ENCODE measurements around the gene CPNE5. TPM values are rescaled to one million over a fixed set of nuclear protein-coding genes. Genes with fewer than 3 reads are reported as not detected.

CPNE5 gene
- total and polyA plus RNA-seq, 4 donors = 0.20 to 13.1 (median 7.9) TPM; not detected in 1

DNA sequence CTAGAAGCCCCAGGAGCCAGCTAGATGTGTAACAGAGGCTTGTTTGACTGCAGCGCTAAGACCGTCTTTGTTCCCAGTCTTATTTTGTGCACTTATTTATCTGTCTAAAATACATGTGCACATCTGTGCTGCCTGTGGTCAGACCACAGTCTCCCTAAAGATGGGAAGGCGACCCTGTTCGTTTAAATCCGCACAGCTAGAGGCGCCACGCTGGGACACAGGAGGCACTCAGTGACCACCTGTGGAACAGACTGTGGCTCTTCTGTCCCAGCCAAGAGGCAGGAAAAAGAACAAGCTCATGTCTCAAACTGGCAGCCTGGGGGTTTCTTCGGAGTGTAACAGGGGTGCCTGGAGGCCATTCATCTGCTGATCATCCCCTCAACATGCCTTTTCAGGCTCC, 66.8 kb downstream of the CPNE5 start:
- Histone ChIP-seq H3K4me3 (ENCODE audit: low read length in 2 of 2) (no peak overlapping the region), H3K27me3 (ENCODE audit: control insufficient read depth in 1 of 2, insufficient read depth in 2 of 2, low read length in 1 of 2) (no peaks in the 10 kb centered on the region), H3K9me3 (ENCODE audit: control insufficient read depth, low read length) (no peaks in the 10 kb centered on the region), H3K36me3 (ENCODE audit: control insufficient read depth in 1 of 2, insufficient read depth in 2 of 2, low read length in 1 of 2) (no peaks in the 10 kb centered on the region), H3K4me1 (ENCODE audit: control insufficient read depth in 1 of 2, insufficient read depth in 2 of 2, low read length in 2 of 2) (no peaks in the 10 kb centered on the region), H3K27ac (ENCODE audit: low read depth in 1 of 2, low read length in 2 of 2) (no peak overlapping the region)
- WGBS, 2 donors = 96 to 97% methylated on average over 8 of the region's 8 CpGs
- no peak for DNase-seq
- intact Hi-C loops (cut with DNase I) = no loop called here
- ATAC-seq (ENCODE audit: low FRiP score) = no peak

DNA sequence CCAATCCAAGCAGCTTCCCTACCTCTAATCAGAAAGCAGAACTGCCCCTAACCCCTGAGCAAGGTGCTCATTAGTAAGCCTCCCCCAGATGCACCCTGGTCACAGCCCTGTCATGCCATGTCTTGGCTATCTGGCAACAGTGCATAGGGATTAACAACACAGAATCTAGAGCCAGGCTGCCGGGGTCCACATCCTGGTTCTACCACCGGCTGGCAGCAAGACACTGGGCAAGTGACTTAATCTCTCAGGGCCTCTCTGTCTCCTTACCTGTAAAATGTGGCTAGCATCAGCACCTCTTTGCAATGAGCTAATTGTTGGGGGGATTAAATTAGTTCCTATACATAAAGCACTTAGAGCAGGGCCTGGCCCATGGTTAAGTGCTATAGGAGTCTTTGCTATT, 68.1 kb downstream of the CPNE5 start:
- ATAC-seq (ENCODE audit: low FRiP score) (no peak), DNase-seq (no peak)
- Histone ChIP-seq H3K4me1 (ENCODE audit: control insufficient read depth in 1 of 2, insufficient read depth in 2 of 2, low read length in 2 of 2) (no peaks in the 10 kb centered on the region), H3K27me3 (ENCODE audit: control insufficient read depth in 1 of 2, insufficient read depth in 2 of 2, low read length in 1 of 2) (no peaks in the 10 kb centered on the region), H3K4me3 (ENCODE audit: low read length in 2 of 2) (no peak overlapping the region), H3K36me3 (ENCODE audit: control insufficient read depth in 1 of 2, insufficient read depth in 2 of 2, low read length in 1 of 2) (no peaks in the 10 kb centered on the region), H3K27ac (ENCODE audit: low read depth in 1 of 2, low read length in 2 of 2) (no peak overlapping the region), H3K9me3 (ENCODE audit: control insufficient read depth, low read length) (no peaks in the 10 kb centered on the region)
- intact Hi-C loops (cut with DNase I) = no loop called here
- 95 to 96% methylated on average over 2 of the region's 2 CpGs for WGBS, 2 donors

DNA sequence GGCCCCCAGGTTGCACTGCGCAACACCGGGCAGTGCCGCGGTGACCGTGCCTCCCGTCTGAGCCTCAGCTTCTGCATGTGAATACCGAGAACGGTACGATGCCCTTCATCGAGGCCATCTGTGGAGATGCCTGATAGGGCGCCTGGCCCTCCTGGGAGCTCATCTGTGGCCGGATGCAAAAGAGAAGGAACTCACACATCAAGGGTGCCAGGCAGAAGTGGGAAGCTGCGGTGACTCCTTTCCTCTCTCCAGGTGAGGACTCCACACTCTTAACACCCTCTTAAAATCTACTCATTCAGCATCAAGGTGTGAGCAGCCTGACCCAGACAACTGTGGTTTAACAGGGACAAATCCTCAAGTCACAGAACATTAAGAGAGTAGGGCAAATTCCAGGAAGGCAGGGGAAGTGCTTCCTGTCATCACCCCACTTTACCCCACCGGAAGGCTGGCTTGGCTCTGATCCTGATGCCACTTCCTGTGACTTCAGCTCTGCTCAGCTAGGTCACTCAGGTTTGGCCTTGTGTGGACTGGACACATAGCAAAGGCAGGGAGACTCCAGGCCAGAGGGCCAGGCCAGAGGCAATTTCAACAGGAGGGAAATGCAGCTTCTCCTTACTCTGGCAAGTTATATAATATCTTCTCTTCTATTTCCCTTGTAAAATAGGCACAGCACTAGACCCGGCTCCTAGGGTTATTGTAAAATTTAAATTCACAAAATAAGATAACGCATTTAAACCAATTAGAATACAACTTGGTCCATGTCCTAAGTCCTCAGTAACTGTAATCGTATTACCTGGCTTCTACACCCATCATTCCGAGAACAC, 69.4 kb downstream of the CPNE5 start:
- DNase-seq = no peak
- Histone ChIP-seq H3K36me3 (ENCODE audit: control insufficient read depth in 1 of 2, insufficient read depth in 2 of 2, low read length in 1 of 2) (no peaks in the 10 kb centered on the region), H3K4me3 (ENCODE audit: low read length in 2 of 2) (no peak overlapping the region), H3K27me3 (ENCODE audit: control insufficient read depth in 1 of 2, insufficient read depth in 2 of 2, low read length in 1 of 2) (no peaks in the 10 kb centered on the region), H3K9me3 (ENCODE audit: control insufficient read depth, low read length) (no peaks in the 10 kb centered on the region), H3K4me1 (ENCODE audit: control insufficient read depth in 1 of 2, insufficient read depth in 2 of 2, low read length in 2 of 2) (no peaks in the 10 kb centered on the region), H3K27ac (ENCODE audit: low read depth in 1 of 2, low read length in 2 of 2) (no peak overlapping the region)
- WGBS, 2 donors = 87 to 89% methylated on average over 18 of the region's 18 CpGs
- ATAC-seq (ENCODE audit: low FRiP score) = no peak
- intact Hi-C loops (cut with DNase I) = loop anchor here (5.0 kb wide), 3 partner anchors 82 to 247 kb away; no protein-coding TSS in a partner anchor

DNA sequence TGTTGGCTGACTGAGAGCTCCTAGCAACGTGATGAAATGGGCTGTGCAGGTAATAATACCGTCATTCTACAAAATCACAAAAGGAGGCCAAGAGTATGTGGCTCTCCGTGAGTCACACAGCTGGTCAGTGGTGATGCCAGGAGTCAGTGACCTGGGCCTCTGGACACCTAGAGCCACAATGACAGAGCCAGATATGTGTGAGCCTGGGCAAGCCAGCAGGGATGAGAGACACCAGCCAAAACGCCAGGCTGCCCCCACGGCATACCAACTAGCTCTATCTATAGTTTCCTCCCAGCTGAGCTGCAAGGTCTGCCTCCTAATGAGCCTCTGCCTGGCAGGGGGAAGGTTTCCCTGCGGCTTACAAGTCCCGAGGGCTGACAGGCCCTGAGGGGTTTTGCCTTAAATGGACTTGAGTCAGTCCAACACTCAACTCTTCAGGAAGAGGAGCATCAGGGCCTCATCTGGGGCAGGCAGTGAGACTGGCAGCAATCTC, 70.0 kb downstream of the CPNE5 start:
- intact Hi-C loops (cut with DNase I) = loop anchor here (5.0 kb wide), 3 partner anchors 83 to 248 kb away; no protein-coding TSS in a partner anchor
- no peak for DNase-seq
- Histone ChIP-seq H3K27me3 (ENCODE audit: control insufficient read depth in 1 of 2, insufficient read depth in 2 of 2, low read length in 1 of 2) (no peaks in the 10 kb centered on the region), H3K27ac (ENCODE audit: low read depth in 1 of 2, low read length in 2 of 2) (no peak overlapping the region), H3K4me1 (ENCODE audit: control insufficient read depth in 1 of 2, insufficient read depth in 2 of 2, low read length in 2 of 2) (no peaks in the 10 kb centered on the region), H3K4me3 (ENCODE audit: low read length in 2 of 2) (no peak overlapping the region), H3K36me3 (ENCODE audit: control insufficient read depth in 1 of 2, insufficient read depth in 2 of 2, low read length in 1 of 2) (no peaks in the 10 kb centered on the region), H3K9me3 (ENCODE audit: control insufficient read depth, low read length) (no peaks in the 10 kb centered on the region)
- ATAC-seq (ENCODE audit: low FRiP score) = no peak
- WGBS, 2 donors = 53 to 54% methylated on average over 7 of the region's 7 CpGs

DNA sequence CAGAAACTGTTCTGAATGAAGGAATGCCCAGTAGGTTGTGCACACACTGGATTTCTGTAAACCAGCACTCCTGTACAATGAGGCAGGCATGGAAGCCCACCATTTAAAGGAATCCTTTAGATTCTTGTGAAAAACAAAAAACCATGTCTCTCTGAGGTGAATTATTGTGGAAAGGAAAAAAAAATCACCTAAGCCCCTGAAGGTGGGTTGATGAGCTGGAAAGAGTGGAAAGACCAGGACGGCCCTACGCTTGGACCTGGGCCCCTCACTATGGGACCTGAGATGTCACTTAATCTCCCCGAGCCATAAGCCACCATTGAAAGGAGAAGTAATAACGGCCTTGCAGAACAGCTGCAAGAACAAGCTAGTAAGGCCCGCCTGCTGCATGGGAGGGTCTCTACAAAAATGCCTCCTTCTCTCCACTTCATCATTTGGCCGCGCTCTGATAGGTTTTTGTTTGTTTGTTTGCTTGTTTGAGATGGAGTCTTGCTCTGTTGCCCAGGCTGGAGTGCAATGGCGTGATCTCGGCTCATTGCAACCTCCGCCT, 72.8 kb downstream of the CPNE5 start:
- no peak for ATAC-seq (ENCODE audit: low FRiP score)
- DNase-seq = no peak
- WGBS, 2 donors = 88 to 94% methylated on average over 10 of the region's 10 CpGs
- no peaks in the 10 kb centered on the region for H3K27me3 ChIP-seq (ENCODE audit: control insufficient read depth in 1 of 2, insufficient read depth in 2 of 2, low read length in 1 of 2)
- no peak overlapping the region for H3K27ac ChIP-seq (ENCODE audit: low read depth in 1 of 2, low read length in 2 of 2)
- intact Hi-C loops (cut with DNase I) = loop anchor here (2.0 to 5.0 kb wide), 4 partner anchors 86 to 251 kb away; no protein-coding TSS in a partner anchor
- no peaks in the 10 kb centered on the region for H3K9me3 ChIP-seq (ENCODE audit: control insufficient read depth, low read length)
- no peaks in the 10 kb centered on the region for H3K4me1 ChIP-seq (ENCODE audit: control insufficient read depth in 1 of 2, insufficient read depth in 2 of 2, low read length in 2 of 2)
- H3K4me3 ChIP-seq (ENCODE audit: low read length in 2 of 2) = no peak overlapping the region
- no peaks in the 10 kb centered on the region for H3K36me3 ChIP-seq (ENCODE audit: control insufficient read depth in 1 of 2, insufficient read depth in 2 of 2, low read length in 1 of 2)

DNA sequence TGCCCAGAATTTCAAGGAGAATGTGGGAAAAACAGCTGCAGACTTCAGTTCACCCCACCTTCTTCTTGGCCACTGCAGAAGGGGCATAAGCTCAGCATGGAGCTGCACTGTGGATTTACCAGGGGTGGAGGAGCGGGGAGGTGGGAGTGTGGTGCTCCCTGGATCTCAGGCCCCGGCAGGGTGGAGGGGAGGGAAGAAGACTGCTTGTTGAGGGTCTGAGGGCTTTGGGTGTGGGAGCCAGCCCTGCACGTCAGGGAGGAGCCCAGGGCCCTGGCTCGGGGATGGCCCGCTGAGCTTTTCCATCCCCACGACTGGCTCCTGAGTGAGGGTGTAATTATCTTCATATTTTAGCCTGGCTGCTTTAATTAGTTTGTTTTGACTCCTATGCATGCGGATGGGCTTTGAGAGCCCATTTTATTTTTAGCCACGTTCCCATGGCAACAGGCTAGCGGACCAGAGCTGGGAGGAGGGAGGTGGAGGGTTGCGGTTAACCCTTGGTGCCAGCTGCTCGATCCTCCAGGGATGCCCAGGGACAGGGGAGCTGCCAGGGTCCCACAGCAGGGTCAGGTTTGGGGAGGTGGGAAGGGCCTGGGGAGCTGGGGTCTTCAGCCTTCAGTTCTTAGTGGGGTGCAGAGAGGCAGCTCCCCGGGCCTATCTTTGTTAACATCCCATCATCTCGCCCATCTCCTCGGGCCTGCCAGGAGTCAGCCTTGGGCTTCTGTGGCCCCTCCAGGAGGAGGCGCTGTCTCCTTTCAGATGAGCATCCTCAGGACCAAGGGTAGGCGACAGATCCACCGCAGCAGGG, 73.4 kb downstream of the CPNE5 start:
- intact Hi-C loops (cut with DNase I) = loop anchor here (2.0 to 5.0 kb wide), 5 partner anchors 87 to 253 kb away; no protein-coding TSS in a partner anchor
- peak; percentile 92 for ATAC-seq (ENCODE audit: low FRiP score)
- Histone ChIP-seq H3K27ac (ENCODE audit: low read depth in 1 of 2, low read length in 2 of 2) (no peak overlapping the region), H3K4me3 (ENCODE audit: low read length in 2 of 2) (no peak overlapping the region), H3K36me3 (ENCODE audit: control insufficient read depth in 1 of 2, insufficient read depth in 2 of 2, low read length in 1 of 2) (no peaks in the 10 kb centered on the region), H3K27me3 (ENCODE audit: control insufficient read depth in 1 of 2, insufficient read depth in 2 of 2, low read length in 1 of 2) (no peaks in the 10 kb centered on the region), H3K4me1 (ENCODE audit: control insufficient read depth in 1 of 2, insufficient read depth in 2 of 2, low read length in 2 of 2) (no peaks in the 10 kb centered on the region), H3K9me3 (ENCODE audit: control insufficient read depth, low read length) (no peaks in the 10 kb centered on the region)
- WGBS, 2 donors = 8 to 13% methylated on average over 17 of the region's 17 CpGs
- DNase-seq = peak; percentile 91 to 93

DNA sequence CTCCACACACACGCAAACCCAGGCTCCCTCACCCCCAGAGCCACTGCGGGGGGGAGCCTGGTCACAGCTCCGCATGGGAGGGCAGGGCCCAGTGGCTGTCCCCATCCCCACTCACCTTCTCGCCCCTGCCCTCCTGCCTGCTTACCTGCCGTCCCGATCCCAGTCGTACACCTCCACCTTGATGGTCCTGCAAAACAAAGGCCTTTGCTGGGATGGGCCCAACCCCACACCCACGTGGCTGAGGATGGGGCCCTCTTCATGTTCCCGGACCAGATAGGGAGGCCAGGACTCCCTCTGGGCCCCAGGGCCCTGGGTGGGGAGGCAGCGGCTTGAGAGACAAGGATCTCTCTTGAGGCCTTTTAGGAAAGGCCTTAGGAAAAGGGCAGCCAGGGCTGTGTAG, 74.1 kb downstream of the CPNE5 start:
- Histone ChIP-seq H3K27me3 (ENCODE audit: control insufficient read depth in 1 of 2, insufficient read depth in 2 of 2, low read length in 1 of 2) (no peaks in the 10 kb centered on the region), H3K4me1 (ENCODE audit: control insufficient read depth in 1 of 2, insufficient read depth in 2 of 2, low read length in 2 of 2) (no peaks in the 10 kb centered on the region), H3K36me3 (ENCODE audit: control insufficient read depth in 1 of 2, insufficient read depth in 2 of 2, low read length in 1 of 2) (no peaks in the 10 kb centered on the region), H3K4me3 (ENCODE audit: low read length in 2 of 2) (no peak overlapping the region), H3K9me3 (ENCODE audit: control insufficient read depth, low read length) (no peaks in the 10 kb centered on the region), H3K27ac (ENCODE audit: low read depth in 1 of 2, low read length in 2 of 2) (no peak overlapping the region)
- DNase-seq = no peak
- peak; percentile 23 for ATAC-seq (ENCODE audit: low FRiP score)
- intact Hi-C loops (cut with DNase I) = loop anchor here (2.0 to 5.0 kb wide), 4 partner anchors 87 to 254 kb away; no protein-coding TSS in a partner anchor
- 72% methylated on average over 10 of the region's 10 CpGs for WGBS, 2 donors

DNA sequence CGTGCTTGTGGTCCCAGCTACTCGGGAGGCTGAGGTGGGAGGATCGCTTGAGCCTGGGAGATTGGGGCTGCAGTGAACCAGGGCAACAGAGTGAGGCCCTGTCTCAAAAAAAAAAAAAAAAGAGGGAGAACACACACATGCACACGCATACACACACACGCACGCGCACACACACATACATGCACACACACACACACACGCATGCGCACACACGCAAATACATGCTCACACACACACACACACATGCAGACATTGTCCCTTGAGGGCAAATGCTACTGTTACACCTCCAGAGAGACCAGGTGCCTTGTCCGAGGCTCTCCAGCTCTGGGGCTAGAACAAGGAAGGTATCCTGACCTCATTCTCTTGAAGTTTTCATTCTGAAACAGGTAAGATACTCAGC, 77.1 kb downstream of the CPNE5 start:
- Histone ChIP-seq H3K27ac (ENCODE audit: low read depth in 1 of 2, low read length in 2 of 2) (no peak overlapping the region), H3K36me3 (ENCODE audit: control insufficient read depth in 1 of 2, insufficient read depth in 2 of 2, low read length in 1 of 2) (no peaks in the 10 kb centered on the region)

More for the DNA sequence above, 77.1 kb downstream of the CPNE5 start:
- Histone ChIP-seq H3K4me3 (ENCODE audit: low read length in 2 of 2) (no peak overlapping the region), H3K27me3 (ENCODE audit: control insufficient read depth in 1 of 2, insufficient read depth in 2 of 2, low read length in 1 of 2) (no peaks in the 10 kb centered on the region), H3K9me3 (ENCODE audit: control insufficient read depth, low read length) (no peaks in the 10 kb centered on the region), H3K4me1 (ENCODE audit: control insufficient read depth in 1 of 2, insufficient read depth in 2 of 2, low read length in 2 of 2) (no peaks in the 10 kb centered on the region)
- no peak for ATAC-seq (ENCODE audit: low FRiP score)
- intact Hi-C loops (cut with DNase I) = loop anchor here in 1 of 2 donors (5.0 kb wide), 1 partner anchor 445 kb away; no protein-coding TSS in a partner anchor
- WGBS, 2 donors = 93 to 94% methylated on average over 11 of the region's 11 CpGs
- no peak for DNase-seq

All from aorta (tissue), 5 donors.